NCI-H524 treated with DMSO at 0.1 percent for 48 hours (cell line): ENCODE data around the gene CBS.
"Not testable (repeated sequence)": the region's sequence is repeated elsewhere in the genome, so short reads cannot be mapped to it uniquely, and the experiment has no call there.

ENCODE experiments used
- DNase-seq: peaks from one replicate; lab custom pipeline; 2025; lab: John Stamatoyannopoulos, UW

CBS gene

GRCh38 chr21:43024439-43025136 is 51.0 kb downstream of the CBS start:
- no peak for DNase-seq

GRCh38 chr21:43023175-43023574 is 52.5 kb downstream of the CBS start:
- no peak for DNase-seq

- no peak for DNase-seq
Observed at GRCh38 chr21:43021756-43022600, 53.7 kb downstream of the CBS start.

GRCh38 chr21:43021191-43021590 is 54.4 kb downstream of the CBS start:
- DNase-seq, result no peak

DNA sequence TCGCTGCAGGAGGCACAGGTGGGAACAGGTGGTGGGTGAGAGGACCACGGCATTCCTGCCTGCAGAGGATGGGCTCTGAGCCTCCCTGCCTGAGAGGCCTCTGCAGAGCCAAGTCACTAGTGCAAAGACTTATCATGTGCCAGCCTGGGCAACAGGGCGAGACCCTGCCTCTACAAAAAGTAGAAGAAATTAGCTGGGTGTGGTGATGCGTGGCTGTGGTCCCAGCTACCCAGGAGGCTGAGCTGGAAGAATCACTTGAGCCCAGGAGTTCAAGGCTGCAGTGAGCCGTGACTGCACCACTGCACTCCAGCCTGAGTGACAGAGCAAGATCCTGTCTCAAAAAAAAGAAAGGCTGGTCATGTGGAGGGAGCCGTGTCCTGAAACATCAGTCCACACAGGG is 54.9 kb downstream of the CBS start:
- no peak for DNase-seq

DNA sequence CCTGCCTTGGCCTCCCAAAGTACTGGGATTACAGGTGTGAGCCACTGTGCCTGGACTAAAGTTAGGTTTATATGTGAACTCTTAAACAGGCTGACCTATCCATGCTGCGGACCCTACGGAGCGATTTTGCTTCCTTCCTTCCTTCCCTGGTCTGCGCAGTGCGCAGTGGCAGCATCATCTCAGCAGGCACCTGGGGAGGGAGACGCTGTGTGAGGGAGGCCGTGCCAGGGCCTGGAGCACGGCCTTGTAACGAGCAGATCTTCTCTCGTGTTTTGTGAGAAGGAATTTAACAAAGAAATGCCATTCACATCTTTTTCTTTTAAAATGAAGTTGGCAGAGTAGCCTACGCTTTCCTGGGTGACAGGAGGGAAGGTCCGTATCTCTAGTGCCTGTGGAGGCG is 55.5 kb downstream of the CBS start:
- DNase-seq, result no peak

- no peak for DNase-seq
Observed at GRCh38 chr21:43018519-43018918, 57.1 kb downstream of the CBS start.

DNA sequence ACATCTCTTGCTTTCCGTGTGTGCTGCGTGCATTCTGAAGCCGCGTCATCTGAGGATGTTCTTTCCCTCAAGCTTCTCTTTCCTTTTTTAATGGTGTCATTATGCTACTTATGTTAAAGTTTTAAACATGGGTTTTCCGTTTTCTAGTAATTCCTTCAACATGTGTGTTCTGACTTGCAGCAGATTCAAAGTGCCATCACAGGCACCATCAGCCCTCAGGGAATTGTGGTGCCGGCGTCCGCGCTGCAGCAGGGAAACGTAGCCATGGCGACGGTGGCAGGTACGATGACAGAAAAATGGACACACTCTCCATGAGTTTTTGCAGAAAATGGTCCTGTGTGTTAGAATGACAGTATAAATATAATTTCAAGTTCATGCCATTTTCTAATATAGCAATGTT is 58.9 kb downstream of the CBS start:
- DNase-seq, result no peak

DNA sequence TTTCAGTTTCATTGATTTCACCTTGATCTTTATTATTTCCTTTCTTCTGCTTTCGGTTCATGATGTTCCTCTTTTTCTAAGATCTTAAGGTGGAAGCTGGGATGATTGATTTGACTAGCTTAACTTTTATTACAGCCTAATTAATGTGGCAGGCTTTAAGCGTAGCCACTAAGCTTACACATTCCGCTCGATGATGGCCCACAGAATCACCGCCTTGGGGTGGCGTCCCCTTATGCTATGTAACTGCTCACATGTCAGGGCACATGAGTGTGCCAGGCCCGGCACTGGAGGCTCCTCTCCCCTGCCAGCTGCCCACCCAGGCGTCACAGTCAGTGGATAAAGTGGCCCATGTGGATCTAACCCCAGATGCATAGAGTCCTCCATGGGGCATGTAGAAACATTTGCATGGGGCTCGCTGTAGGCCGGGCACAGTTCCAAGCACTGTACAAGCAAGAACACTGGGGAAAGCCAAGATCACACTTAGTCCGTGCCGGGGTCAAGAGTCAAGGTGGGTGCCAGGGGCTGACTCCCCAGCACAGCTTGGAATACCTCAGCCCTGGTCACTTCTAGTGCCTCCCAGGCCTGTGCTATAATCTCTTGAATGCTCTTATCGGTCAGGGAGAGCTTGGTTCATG is 59.6 kb downstream of the CBS start:
- no peak for DNase-seq

DNA sequence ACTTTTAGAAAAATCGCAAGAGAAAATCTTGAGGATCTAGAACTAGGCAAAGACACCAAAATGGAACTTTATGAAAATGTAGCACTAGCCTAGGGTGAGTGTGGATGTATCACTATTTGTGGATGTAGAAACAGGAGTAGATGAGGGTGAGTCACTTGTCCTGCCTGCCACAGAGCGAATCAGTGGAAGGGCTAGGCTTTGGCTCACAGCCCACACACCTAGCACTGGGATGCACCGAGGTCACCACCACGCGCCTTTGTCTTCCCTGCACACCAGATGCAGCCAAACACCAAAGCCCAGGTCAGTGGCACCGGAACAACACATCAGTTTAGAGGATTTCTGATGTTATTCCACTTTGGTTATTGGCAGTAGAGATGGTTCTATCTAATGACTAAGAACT is 63.0 kb downstream of the CBS start:
- no peak for DNase-seq

DNA sequence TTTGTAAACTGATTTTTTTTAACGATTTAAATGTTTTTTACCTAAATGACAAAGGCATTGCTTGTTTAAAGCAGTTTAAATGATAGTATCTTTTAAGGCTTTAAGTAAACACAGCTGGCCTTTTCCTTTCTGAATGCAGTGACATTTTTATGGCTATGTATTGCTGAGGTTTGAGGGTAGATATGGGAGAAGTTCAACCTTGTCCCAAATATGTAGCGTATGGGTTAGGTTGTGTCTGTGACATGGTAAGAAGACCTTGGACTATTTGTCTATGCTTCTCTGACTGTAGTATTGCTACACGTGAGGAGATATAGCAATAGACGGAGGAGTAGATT is 68.8 kb downstream of the CBS start:
- DNase-seq, result no peak

GRCh38 chr21:43006051-43006873 is 69.4 kb downstream of the CBS start:
- not testable (repeated sequence) for DNase-seq

DNA sequence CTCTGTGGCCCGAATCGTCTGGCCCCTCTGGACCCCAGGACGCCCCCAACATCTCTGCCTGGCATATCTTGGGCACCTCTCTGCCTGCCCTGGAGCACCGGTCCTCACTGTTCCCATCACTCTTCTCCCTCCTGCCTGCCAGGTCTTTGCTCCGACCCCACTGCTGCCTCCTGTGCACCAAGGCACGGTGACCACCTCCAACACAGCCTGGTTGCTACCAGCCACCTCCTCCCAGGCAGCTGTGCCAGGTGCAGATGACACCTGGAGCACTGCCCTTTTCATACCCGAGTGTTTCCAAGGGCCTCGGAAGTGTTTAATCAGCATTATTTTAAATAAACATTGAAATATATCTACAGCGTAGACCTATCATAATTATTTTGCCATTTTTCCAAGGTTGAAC is 70.0 kb downstream of the CBS start:
- no peak for DNase-seq

- DNase-seq, result no peak
Observed at GRCh38 chr21:43004926-43005325, 70.7 kb downstream of the CBS start.
